ENCODE data around the gene KIAA0753.

KIAA0753 gene

GRCh38 chr17:6636616-6637457 lies 3.7 kb downstream of the KIAA0753 start:
- in situ Hi-C loops (cut with HindIII; ENCODE audit: low sequenced_read_pairs), result no loop called here
- no peak overlapping the region for H3K4me3 ChIP-seq (ENCODE audit: low read depth, low read length)
- DNase-seq (ENCODE audit: low read depth), result no peak
- TF ChIP-seq CTCF (IDR thresholded peaks at IDR 0.05; ENCODE audit: low read depth, low read length, missing control alignments), result no peak

GRCh38 chr17:6636105-6636504 lies 4.4 kb downstream of the KIAA0753 start:
- H3K4me3 ChIP-seq (ENCODE audit: low read depth, low read length), result no peak overlapping the region
- TF ChIP-seq CTCF (IDR thresholded peaks at IDR 0.05; ENCODE audit: low read depth, low read length, missing control alignments), result no peak
- in situ Hi-C loops (cut with HindIII; ENCODE audit: low sequenced_read_pairs), result no loop called here
- no peak for DNase-seq (ENCODE audit: low read depth)

GRCh38 chr17:6633263-6633662 lies 7.2 kb downstream of the KIAA0753 start:
- DNase-seq (ENCODE audit: low read depth), result no peak
- in situ Hi-C loops (cut with HindIII; ENCODE audit: low sequenced_read_pairs), result no loop called here
- TF ChIP-seq CTCF (IDR thresholded peaks at IDR 0.05; ENCODE audit: low read depth, low read length, missing control alignments), result no peak
- no peak overlapping the region for H3K4me3 ChIP-seq (ENCODE audit: low read depth, low read length)

GRCh38 chr17:6632530-6632929 lies 8.0 kb downstream of the KIAA0753 start:
- no peak for DNase-seq (ENCODE audit: low read depth)
- in situ Hi-C loops (cut with HindIII; ENCODE audit: low sequenced_read_pairs), result no loop called here

GRCh38 chr17:6630390-6630789 lies 10.1 kb downstream of the KIAA0753 start:
- H3K4me3 ChIP-seq (ENCODE audit: low read depth, low read length), result no peak overlapping the region
- TF ChIP-seq CTCF (IDR thresholded peaks at IDR 0.05; ENCODE audit: low read depth, low read length, missing control alignments), result no peak
- no peak for DNase-seq (ENCODE audit: low read depth)
- in situ Hi-C loops (cut with HindIII; ENCODE audit: low sequenced_read_pairs), result no loop called here

More at GRCh38 chr17:6632530-6632929, 8.0 kb downstream of the KIAA0753 start:
- H3K4me3 ChIP-seq (ENCODE audit: low read depth, low read length), result no peak overlapping the region
- TF ChIP-seq CTCF (IDR thresholded peaks at IDR 0.05; ENCODE audit: low read depth, low read length, missing control alignments), result no peak

- no peak for TF ChIP-seq CTCF (IDR thresholded peaks at IDR 0.05; ENCODE audit: low read depth, low read length, missing control alignments)
- DNase-seq (ENCODE audit: low read depth), result no peak
- no peak overlapping the region for H3K4me3 ChIP-seq (ENCODE audit: low read depth, low read length)
- in situ Hi-C loops (cut with HindIII; ENCODE audit: low sequenced_read_pairs), result no loop called here
These were observed 13.5 kb downstream of the KIAA0753 start for GRCh38 chr17:6627019-6627418.
